Measurements from ENCODE around the gene UGT1A9.

Gene UGT1A9

GRCh38 chr2:233705911-233706506 lies 34.3 kb downstream of the UGT1A9 start:
- H3K9me2 ChIP-seq (replicated peaks; ENCODE audit: control insufficient read depth, low read length): no peaks in the 10 kb centered on the region
- no peaks in the 10 kb centered on the region for H3K79me2 ChIP-seq (ENCODE audit: control insufficient read depth, low read length)
- no peak overlapping the region for H3K4me2 ChIP-seq (ENCODE audit: low read length)
- H3K9me3 ChIP-seq (ENCODE audit: control insufficient read depth, insufficient read depth, low read length): no peaks in the 10 kb centered on the region
- no peak overlapping the region for H3K4me3 ChIP-seq (ENCODE audit: low read length)
- H3F3A ChIP-seq (ENCODE audit: control insufficient read depth, insufficient read depth): no peaks in the 10 kb centered on the region
- no peaks in the 10 kb centered on the region for H3K4me1 ChIP-seq (ENCODE audit: control insufficient read depth, low read length)
- no peaks in the 10 kb centered on the region for H3K36me3 ChIP-seq (ENCODE audit: control insufficient read depth, low read length)
- H4K20me1 ChIP-seq (ENCODE audit: control insufficient read depth, insufficient read depth, low read depth, low read length): no peaks in the 10 kb centered on the region
- 0 out of 2 replicates have a peak, but pooled peaks cover 3% of the 10 kb centered on the region for H3K27me3 ChIP-seq (ENCODE audit: control insufficient read depth, low read length)
- no peak overlapping the region for H3K27ac ChIP-seq (ENCODE audit: low read depth, low read length)
- TF ChIP-seq CTCF (IDR thresholded peaks at IDR 0.05; ENCODE audit: low read depth, low read length, poor library complexity, severe bottlenecking) (no peak), EZH2phosphoT487 (IDR thresholded peaks at IDR 0.05; ENCODE audit: borderline replicate concordance, low read length) (no peak)

- Histone ChIP-seq H3F3A (ENCODE audit: control insufficient read depth, insufficient read depth) (no peaks in the 10 kb centered on the region), H3K9me3 (ENCODE audit: control insufficient read depth, insufficient read depth, low read length) (no peaks in the 10 kb centered on the region), H4K20me1 (ENCODE audit: control insufficient read depth, insufficient read depth, low read depth, low read length) (no peaks in the 10 kb centered on the region), H3K36me3 (ENCODE audit: control insufficient read depth, low read length) (no peaks in the 10 kb centered on the region), H3K4me2 (ENCODE audit: low read length) (no peak overlapping the region), H3K9me2 (replicated peaks; ENCODE audit: control insufficient read depth, low read length) (no peaks in the 10 kb centered on the region), H3K4me3 (ENCODE audit: low read length) (no peak overlapping the region), H3K27ac (ENCODE audit: low read depth, low read length) (no peak overlapping the region), H3K4me1 (ENCODE audit: control insufficient read depth, low read length) (no peaks in the 10 kb centered on the region), H3K27me3 (ENCODE audit: control insufficient read depth, low read length) (0 out of 2 replicates have a peak, but pooled peaks cover 3% of the 10 kb centered on the region), H3K79me2 (ENCODE audit: control insufficient read depth, low read length) (no peaks in the 10 kb centered on the region)
- no peak for TF ChIP-seq EZH2phosphoT487 (IDR thresholded peaks at IDR 0.05; ENCODE audit: borderline replicate concordance, low read length)
- TF ChIP-seq CTCF (IDR thresholded peaks at IDR 0.05; ENCODE audit: low read depth, low read length, poor library complexity, severe bottlenecking): no peak
Observed at GRCh38 chr2:233706720-233707119, 35.0 kb downstream of the UGT1A9 start.

GRCh38 chr2:233707940-233708644 lies 36.4 kb downstream of the UGT1A9 start:
- no peaks in the 10 kb centered on the region for H3K36me3 ChIP-seq (ENCODE audit: control insufficient read depth, low read length)

More at GRCh38 chr2:233707940-233708644, 36.4 kb downstream of the UGT1A9 start:
- Histone ChIP-seq H3K4me2 (ENCODE audit: low read length) (no peak overlapping the region), H3F3A (ENCODE audit: control insufficient read depth, insufficient read depth) (no peaks in the 10 kb centered on the region), H3K4me1 (ENCODE audit: control insufficient read depth, low read length) (no peaks in the 10 kb centered on the region), H3K9me3 (ENCODE audit: control insufficient read depth, insufficient read depth, low read length) (no peaks in the 10 kb centered on the region), H3K27me3 (ENCODE audit: control insufficient read depth, low read length) (0 out of 2 replicates have a peak, but pooled peaks cover 3% of the 10 kb centered on the region), H3K27ac (ENCODE audit: low read depth, low read length) (no peak overlapping the region), H4K20me1 (ENCODE audit: control insufficient read depth, insufficient read depth, low read depth, low read length) (no peaks in the 10 kb centered on the region), H3K4me3 (ENCODE audit: low read length) (no peak overlapping the region), H3K79me2 (ENCODE audit: control insufficient read depth, low read length) (no peaks in the 10 kb centered on the region), H3K9me2 (replicated peaks; ENCODE audit: control insufficient read depth, low read length) (no peaks in the 10 kb centered on the region)
- TF ChIP-seq EZH2phosphoT487 (IDR thresholded peaks at IDR 0.05; ENCODE audit: borderline replicate concordance, low read length): no peak
- TF ChIP-seq CTCF (IDR thresholded peaks at IDR 0.05; ENCODE audit: low read depth, low read length, poor library complexity, severe bottlenecking): no peak
